GM20431 (cell line): Measurements from ENCODE around the gene RARA.

ENCODE experiments used
- in situ Hi-C: fragments of 300-500 bp; cut with MseI, MboI; formaldehyde crosslinking; loops from one replicate; pipeline ENCODE4 v1.15.0; 2020; ENCODE audit warnings: low sequenced_read_pairs; ENCODE audit not compliant: unreplicated experiment

The RARA gene

GRCh38 chr17:40325156-40326013 lies 16.4 kb downstream of the RARA start:
- in situ Hi-C loops, result no loop called here

- in situ Hi-C loops, result no loop called here
Observed at GRCh38 chr17:40326014-40326831, 17.2 kb downstream of the RARA start.

GRCh38 chr17:40326832-40327199 lies 17.8 kb downstream of the RARA start:
- in situ Hi-C loops, result no loop called here

GRCh38 chr17:40327244-40327729 lies 18.3 kb downstream of the RARA start:
- in situ Hi-C loops, result no loop called here

- in situ Hi-C loops, result no loop called here
Observed at GRCh38 chr17:40327735-40328385, 18.9 kb downstream of the RARA start.

GRCh38 chr17:40328386-40328766 lies 19.4 kb downstream of the RARA start:
- in situ Hi-C loops, result no loop called here

- in situ Hi-C loops, result no loop called here
Observed at GRCh38 chr17:40329839-40330794, 21.1 kb downstream of the RARA start.

GRCh38 chr17:40330850-40331470 lies 22.0 kb downstream of the RARA start:
- in situ Hi-C loops, result no loop called here

GRCh38 chr17:40331743-40332641 lies 23.0 kb downstream of the RARA start:
- in situ Hi-C loops, result no loop called here

- in situ Hi-C loops, result no loop called here
Observed at GRCh38 chr17:40333781-40334448, 24.9 kb downstream of the RARA start.

- in situ Hi-C loops, result no loop called here
Observed at GRCh38 chr17:40335620-40336019, 26.6 kb downstream of the RARA start.

GRCh38 chr17:40337351-40337750 lies 28.4 kb downstream of the RARA start:
- in situ Hi-C loops, result no loop called here

GRCh38 chr17:40338058-40338457 lies 29.1 kb downstream of the RARA start:
- in situ Hi-C loops, result no loop called here

- in situ Hi-C loops, result no loop called here
Observed at GRCh38 chr17:40338941-40339649, 30.1 kb downstream of the RARA start.

GRCh38 chr17:40340327-40340726 lies 31.3 kb downstream of the RARA start:
- in situ Hi-C loops, result no loop called here

- in situ Hi-C loops, result no loop called here
Observed at GRCh38 chr17:40340880-40341807, 32.2 kb downstream of the RARA start.
